Measurements from ENCODE around the gene TNFAIP8L1.

DNA sequence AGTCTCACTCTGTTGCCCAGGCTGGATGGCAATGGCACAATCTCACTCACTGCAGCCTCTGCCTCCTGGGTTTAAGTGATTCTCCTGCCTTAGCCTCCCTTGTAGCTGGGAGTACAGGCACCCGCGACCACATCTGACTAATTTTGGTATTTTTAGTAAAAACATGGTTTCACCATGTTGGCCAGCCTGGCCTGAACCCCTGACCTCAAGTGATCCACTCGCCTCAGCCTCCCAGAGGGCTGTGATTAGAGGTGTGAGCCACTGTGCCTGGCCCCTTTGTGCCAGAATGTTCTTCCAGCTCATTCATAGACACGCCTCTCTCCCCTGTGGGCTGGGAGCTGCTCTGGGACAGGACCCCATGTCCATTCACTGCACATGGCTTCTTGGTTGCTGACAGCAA lies 21.7 kb downstream of the TNFAIP8L1 start:
- TF ChIP-seq POLR2A (IDR thresholded peaks at IDR 0.05; ENCODE audit: low read depth, low read length) (no peak), POLR2AphosphoS5 (IDR thresholded peaks at IDR 0.05; ENCODE audit: low read depth, low read length) (no peak), PAX5 (IDR thresholded peaks at IDR 0.05; ENCODE audit: insufficient read depth, low read length, severe bottlenecking) (no peak), TAF1 (IDR thresholded peaks at IDR 0.05; ENCODE audit: low read depth, low read length) (no peak)
